HEK293T (cell line): ENCODE results near the gene KIAA1755.
"Not testable (repeated sequence)": the region's sequence is repeated elsewhere in the genome, so short reads cannot be mapped to it uniquely, and the experiment has no call there.

Experiments used
- CTCF ChIA-PET: fragments of 350-600 bp; formaldehyde crosslinking; extraction: SDS; loops from one replicate; lab custom pipeline; 2021; ENCODE audit warnings: antibody characterized with exemption, inconsistent platforms; lab: Yijun Ruan, JAX
- POLR2A ChIA-PET: fragments of 350-600 bp; formaldehyde crosslinking; extraction: SDS; loops from one replicate; lab custom pipeline; 2020; ENCODE audit warnings: antibody characterized with exemption, inconsistent platforms; lab: Yijun Ruan, JAX
- DNase-seq: peaks from one replicate; pipeline ENCODE4 v3.0.0; 2012; ENCODE audit warnings: mixed read lengths; ENCODE audit errors: extremely low spot score
- ARNT ChIP-seq: fragments of 450-650 bp; IDR thresholded peaks from 2 replicates; pipeline ENCODE4 v1.6.1; 2017; ENCODE audit warnings: mild to moderate bottlenecking
- BHLHE40 ChIP-seq: fragments of 450-650 bp; IDR thresholded peaks from 2 replicates; pipeline ENCODE4 v1.6.1; 2016; ENCODE audit warnings: mild to moderate bottlenecking, moderate library complexity, borderline replicate concordance
- CTBP1 ChIP-seq: fragments of 450-650 bp; IDR thresholded peaks from 2 replicates; pipeline ENCODE4 v1.6.1; 2016; ENCODE audit warnings: borderline replicate concordance
- ELF4 ChIP-seq: fragments of 450-650 bp; IDR thresholded peaks from 2 replicates; pipeline ENCODE4 v1.6.1; 2017; ENCODE audit warnings: antibody characterized with exemption
- FOXA1 ChIP-seq: fragments of 450-650 bp; IDR thresholded peaks from 2 replicates; pipeline ENCODE4 v1.6.1; 2016; ENCODE audit warnings: mild to moderate bottlenecking
- FOXK2 ChIP-seq: fragments of 450-650 bp; IDR thresholded peaks from 2 replicates; pipeline ENCODE4 v1.6.1; 2016; ENCODE audit warnings: mild to moderate bottlenecking
- FOXM1 ChIP-seq: fragments of 450-650 bp; IDR thresholded peaks from 2 replicates; pipeline ENCODE4 v1.6.1; 2017; ENCODE audit warnings: mild to moderate bottlenecking, borderline replicate concordance
- HDGF ChIP-seq: fragments of 450-650 bp; IDR thresholded peaks from 2 replicates; pipeline ENCODE4 v1.6.1; 2017; ENCODE audit warnings: antibody characterized with exemption, borderline replicate concordance
- L3MBTL2 ChIP-seq: fragments of 450-650 bp; conservative IDR thresholded peaks from 2 replicates; pipeline ENCODE4 v1.6.1; 2016; ENCODE audit warnings: mild to moderate bottlenecking
- LEF1 ChIP-seq: fragments of 450-650 bp; IDR thresholded peaks from 2 replicates; pipeline ENCODE4 v1.6.1; 2017; ENCODE audit warnings: mild to moderate bottlenecking, borderline replicate concordance
- NFRKB ChIP-seq: fragments of 450-650 bp; IDR thresholded peaks from 2 replicates; pipeline ENCODE4 v1.6.1; 2016; ENCODE audit warnings: mild to moderate bottlenecking, moderate library complexity
- SP1 ChIP-seq: fragments of 450-650 bp; IDR thresholded peaks from 2 replicates; pipeline ENCODE4 v1.6.1; 2017
- SUZ12 ChIP-seq: fragments of 450-650 bp; IDR thresholded peaks from 2 replicates; pipeline ENCODE4 v1.6.1; 2016; ENCODE audit warnings: mild to moderate bottlenecking
- TARDBP ChIP-seq: fragments of 450-650 bp; IDR thresholded peaks from 2 replicates; pipeline ENCODE4 v1.6.1; 2016
- ZNF384 ChIP-seq: fragments of 450-650 bp; IDR thresholded peaks from 2 replicates; pipeline ENCODE4 v1.6.1; 2016
- TF ChIP-seq, protein P1 (sequence below): fragments of 450-650 bp; IDR thresholded peaks from 2 replicates; pipeline ENCODE4 v1.6.1; 2016

Gene KIAA1755

DNA sequence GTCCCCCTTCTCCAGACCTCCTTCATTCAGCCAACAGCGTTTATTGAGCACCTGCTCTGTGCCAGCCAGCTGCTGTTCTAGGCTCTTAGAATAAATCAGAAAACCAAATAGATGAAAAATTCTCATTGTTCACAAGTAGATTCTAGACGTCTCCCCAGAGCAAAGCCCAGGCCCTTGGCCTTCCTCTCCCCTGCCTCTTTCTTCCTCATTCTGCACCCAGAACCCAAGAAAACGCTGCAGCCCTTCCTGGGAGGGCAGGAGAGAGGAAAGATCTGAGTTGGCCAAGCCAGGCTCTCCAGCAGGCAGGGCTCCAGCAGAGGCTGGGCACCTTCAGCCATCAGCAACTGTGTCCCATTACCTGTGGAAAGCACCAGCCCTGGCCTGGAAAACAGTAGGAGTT is 31.4 kb upstream of the KIAA1755 start:
- POLR2A ChIA-PET, result no interaction called here
- CTCF ChIA-PET, result no interaction called here
- TF ChIP-seq SUZ12, result no peak
- TF ChIP-seq NFRKB, result no peak
- no peak for TF ChIP-seq ELF4
- no peak for TF ChIP-seq FOXM1
- TF ChIP-seq BHLHE40, result no peak
- TF ChIP-seq L3MBTL2, result no peak
- DNase-seq, result no peak

DNA sequence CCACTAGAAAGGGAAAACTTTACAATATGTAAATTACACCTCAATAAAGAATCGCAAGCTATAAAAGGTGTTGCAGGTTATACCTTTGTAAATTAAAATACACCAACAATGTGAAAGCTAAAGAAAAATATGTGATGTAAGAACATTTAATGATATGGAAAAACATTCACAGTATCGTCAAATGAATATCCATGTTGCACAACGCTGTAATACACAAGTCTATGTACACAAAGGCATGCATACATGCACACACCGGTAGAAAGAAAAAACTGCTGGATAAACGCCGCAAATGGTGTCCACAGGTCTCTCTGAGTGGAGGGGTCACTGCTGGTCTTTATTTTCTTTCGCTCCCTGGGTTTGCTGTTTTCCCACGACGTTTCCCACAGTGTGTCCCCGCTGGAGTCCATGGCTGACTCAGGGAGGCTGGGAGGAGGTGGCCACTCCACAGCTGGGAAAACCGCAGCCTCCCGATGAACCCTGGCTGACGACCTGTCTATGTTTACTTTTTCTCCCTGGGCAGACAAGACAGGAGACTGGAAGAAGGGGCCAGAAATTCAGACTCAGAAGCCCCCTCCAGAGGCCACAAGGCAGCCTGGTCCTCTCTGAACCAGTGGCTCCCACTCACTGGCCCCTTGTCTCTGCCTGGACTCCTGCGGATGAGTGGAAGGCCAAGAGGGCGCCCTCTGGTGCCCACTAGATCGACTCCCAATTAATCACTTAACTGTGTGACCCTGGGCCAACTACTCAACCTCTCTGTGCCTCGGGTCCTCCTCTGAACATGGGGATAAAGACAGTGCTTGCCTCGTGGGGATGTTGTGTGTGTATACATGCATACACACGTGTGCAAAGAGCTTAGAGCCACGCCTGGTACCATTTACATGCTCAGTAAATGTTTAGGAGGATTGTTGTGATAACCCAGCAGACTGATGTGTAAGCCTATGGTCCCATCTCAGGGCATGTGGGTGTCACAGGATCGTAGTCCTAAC is 30.6 kb upstream of the KIAA1755 start:
- TF ChIP-seq BHLHE40, result no peak
- TF ChIP-seq, protein P1, sequence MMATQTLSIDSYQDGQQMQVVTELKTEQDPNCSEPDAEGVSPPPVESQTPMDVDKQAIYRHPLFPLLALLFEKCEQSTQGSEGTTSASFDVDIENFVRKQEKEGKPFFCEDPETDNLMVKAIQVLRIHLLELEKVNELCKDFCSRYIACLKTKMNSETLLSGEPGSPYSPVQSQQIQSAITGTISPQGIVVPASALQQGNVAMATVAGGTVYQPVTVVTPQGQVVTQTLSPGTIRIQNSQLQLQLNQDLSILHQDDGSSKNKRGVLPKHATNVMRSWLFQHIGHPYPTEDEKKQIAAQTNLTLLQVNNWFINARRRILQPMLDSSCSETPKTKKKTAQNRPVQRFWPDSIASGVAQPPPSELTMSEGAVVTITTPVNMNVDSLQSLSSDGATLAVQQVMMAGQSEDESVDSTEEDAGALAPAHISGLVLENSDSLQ, result no peak
- no peak for TF ChIP-seq LEF1
- TF ChIP-seq ELF4, result no peak
- no peak for TF ChIP-seq TARDBP
- no peak for TF ChIP-seq NFRKB
- no peak for TF ChIP-seq SUZ12
- ChIA-PET CTCF (interaction anchor here (0.7 kb wide), 1 partner anchor 31 kb away, joined by 3 read pairs; no protein-coding TSS in a partner anchor), POLR2A (no interaction called here)
- DNase-seq, result peak; percentile 60

DNA sequence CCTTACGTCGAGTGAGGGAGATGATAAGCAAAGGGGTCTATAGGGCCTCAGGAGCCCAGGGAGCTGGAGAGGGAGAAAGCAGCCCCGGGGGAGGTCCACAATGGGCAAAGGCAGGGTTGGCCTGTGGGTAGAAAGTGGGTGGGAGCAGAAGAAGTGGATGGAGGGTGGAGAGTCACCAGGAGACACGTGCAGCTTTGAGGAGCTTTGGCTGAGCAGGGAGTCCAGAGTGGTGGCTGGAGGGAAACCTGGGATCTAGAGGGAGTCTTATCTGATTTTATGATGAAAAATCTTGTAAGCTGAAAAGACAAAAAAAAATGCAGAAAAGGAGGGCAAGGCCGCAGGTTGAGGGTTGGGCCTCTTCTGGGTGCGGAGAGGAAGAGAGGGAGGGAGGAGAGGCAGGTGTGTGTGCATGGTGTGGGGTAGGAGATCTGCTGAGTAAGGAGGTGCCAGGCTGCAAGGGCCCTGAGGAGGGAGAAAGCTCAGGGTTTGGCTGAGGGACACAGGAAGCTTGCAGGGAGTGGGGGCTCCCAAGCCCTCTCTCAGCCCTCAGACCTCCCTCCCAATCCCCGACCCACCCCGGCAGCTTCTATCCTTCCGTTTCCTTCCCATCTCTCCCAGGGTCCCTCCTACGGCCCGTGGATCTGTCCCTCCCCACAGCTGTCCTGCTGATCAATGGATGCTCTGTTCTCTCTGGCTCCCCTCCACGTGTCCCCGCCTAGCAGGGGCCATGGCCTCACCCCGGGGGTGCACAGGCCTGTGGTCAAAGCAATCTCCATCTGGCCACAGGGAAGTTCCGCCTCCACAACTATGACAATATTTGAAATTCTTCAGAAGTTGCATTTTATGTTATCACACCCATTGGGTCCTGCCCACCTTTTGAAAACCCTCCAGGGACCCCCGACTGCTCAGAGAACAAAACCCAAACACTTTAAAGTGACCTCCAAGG is 26.3 kb upstream of the KIAA1755 start:
- CTCF ChIA-PET, result no interaction called here
- DNase-seq, result no peak
- TF ChIP-seq NFRKB, result no peak
- TF ChIP-seq, protein P1, result no peak
- no peak for TF ChIP-seq L3MBTL2
- POLR2A ChIA-PET, result no interaction called here

DNA sequence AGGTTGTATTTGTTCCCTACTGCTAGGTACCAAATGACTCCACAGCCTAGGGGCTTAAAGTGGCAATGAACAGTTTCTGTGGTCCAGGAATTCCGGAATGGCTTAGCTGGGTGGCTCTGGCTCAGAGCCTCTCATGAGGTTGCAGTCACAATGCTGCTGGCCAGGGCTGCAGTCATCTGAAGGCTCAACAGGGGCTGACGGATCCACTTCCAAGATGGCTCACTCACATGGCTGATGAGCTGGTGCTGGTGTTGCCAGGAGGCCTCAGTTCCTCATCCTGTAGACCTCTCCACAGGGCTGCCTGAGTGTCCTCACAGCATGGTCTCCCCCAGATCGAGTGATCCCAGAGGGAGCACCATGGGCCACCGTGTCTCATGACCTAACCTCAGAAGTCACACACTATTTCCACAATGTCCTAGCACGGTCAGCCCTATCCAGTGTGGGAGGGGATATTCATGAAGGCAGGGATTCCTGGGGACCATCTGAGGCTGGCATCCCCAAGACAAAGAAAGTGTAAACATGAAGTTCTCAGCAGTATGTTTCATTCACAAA is 24.4 kb upstream of the KIAA1755 start:
- CTCF ChIA-PET, result no interaction called here
- no peak for DNase-seq
- POLR2A ChIA-PET, result no interaction called here
- TF ChIP-seq FOXA1 (no peak), FOXK2 (no peak)

DNA sequence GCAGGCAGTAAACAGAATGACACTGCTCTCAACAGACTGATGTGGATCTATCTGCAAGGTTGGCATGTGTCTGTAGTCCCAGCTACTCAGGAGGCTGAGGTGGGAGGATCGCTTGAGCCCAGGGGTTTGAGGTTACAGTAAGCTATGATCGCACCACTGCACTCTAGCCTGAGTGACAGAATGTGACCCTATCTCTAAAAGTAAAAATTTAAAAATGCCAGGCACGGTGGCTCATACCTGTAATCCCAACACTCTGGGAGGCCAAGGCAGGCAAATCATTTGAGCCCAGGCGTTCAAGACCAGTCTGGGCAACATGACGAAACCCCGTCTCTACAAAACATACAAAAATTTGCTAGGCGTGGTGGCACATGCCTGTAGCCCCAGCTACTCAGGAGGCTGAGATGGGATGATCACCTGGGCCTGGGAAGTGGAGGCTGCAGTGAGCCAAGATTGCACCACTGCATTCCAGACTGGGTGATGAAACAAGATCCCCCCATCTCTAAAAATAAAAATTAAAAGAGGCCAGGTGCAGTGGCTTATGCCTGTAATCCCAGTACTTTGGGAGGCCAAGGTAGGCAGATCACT is 23.6 kb upstream of the KIAA1755 start:
- POLR2A ChIA-PET, CTCF ChIA-PET, DNase-seq: not testable (repeated sequence)

DNA sequence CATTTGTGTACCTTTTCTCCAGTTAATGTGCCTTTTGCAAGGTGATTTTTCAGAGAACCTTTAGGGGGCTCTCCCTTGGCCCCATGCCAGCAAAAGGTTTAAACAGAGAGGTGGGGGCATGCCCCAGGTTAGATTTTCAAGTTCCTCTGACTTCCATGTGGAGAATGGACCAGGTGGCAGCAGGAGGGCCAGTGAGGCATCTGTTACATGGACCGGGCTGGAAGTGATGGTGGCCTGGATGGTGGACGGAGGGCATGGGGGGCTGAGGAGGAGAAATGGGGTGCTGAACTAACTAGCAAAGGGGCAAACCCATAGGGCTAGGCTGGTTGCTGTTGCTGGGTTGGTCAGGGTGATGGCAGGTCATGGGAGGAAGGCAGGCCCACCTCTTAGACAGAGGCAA is 22.7 kb upstream of the KIAA1755 start:
- POLR2A ChIA-PET, result no interaction called here
- no peak for TF ChIP-seq ELF4
- no peak for TF ChIP-seq CTBP1
- TF ChIP-seq L3MBTL2, result no peak
- no peak for TF ChIP-seq NFRKB
- CTCF ChIA-PET, result no interaction called here
- DNase-seq, result no peak

DNA sequence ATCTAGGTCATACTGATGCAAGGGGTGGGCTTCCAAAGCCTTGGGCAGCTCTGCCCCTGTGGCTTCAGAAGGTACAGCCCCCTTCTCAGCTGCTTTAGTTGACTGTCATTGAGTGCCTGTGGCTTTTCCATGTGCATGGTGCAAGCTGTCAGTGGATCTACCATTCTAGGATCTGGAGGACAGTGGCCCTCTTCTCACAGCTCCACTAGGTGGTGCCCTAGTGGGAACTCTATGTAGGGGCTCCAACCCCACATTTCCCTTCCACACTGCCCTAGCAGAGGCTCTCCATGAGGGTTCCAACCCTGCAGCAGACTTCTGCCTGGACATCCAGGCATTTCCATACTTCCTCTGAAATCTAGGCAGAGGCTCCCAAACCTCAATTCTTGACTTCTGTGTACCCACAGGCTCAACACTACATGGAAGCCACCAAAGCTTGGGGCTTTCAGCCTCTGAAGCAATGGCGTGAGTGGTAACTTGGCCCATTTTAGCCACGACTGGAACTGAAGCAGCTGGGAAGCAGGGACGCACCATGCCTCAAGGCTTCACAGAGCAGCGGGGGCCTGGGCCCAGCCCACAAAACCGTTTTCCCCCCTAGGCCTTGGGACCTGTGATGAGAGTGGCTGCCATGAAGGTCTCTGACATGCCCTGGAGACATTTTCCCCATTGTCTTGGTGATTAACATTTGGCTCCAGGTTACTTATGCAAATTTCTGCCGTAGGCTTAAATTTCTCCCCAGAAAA is 20.8 kb upstream of the KIAA1755 start:
- POLR2A ChIA-PET, DNase-seq, CTCF ChIA-PET: not testable (repeated sequence)

DNA sequence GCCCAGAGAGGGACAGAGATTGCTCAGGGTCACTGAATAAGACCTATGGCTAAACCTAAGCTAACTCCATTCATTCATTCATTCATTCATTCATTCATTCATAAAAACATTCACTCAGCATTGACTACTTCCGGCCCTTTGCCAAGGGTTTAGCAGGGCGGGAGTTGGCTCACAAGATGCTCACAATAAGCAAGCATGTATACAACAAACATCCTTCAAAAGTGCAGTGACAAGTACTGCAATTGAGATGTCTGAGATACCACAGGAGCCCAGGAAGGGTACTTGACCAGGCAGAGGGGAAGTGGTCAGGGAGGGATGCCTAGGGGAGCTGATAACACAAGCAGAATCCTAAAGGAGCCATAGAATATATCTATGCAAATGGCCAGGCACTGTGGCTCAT is 18.2 kb upstream of the KIAA1755 start:
- ChIA-PET POLR2A (no interaction called here), CTCF (interaction anchor here (0.6 kb wide), 1 partner anchor 411 kb away, joined by 3 read pairs; no protein-coding TSS in a partner anchor)
- TF ChIP-seq HDGF, result no peak
- TF ChIP-seq NFRKB, result no peak
- no peak for TF ChIP-seq SP1
- TF ChIP-seq L3MBTL2, result no peak
- no peak for TF ChIP-seq SUZ12
- TF ChIP-seq ZNF384, result no peak
- no peak for TF ChIP-seq FOXM1
- TF ChIP-seq FOXK2, result no peak
- TF ChIP-seq, protein P1, result no peak
- TF ChIP-seq LEF1, result no peak
- TF ChIP-seq ELF4, result no peak
- no peak for TF ChIP-seq BHLHE40
- TF ChIP-seq TARDBP, result no peak
- no peak for TF ChIP-seq CTBP1
- TF ChIP-seq FOXA1, result no peak
- no peak for TF ChIP-seq ARNT
- DNase-seq, result no peak
